B cell (primary cell): ENCODE data around the gene PTPRN2. TPM values are rescaled to one million over a fixed set of nuclear protein-coding genes. Genes with fewer than 3 reads are reported as not detected.

ENCODE experiments used
- ATAC-seq: fragments of 200-7000 bp; cut with Tn5 transposase; one replicate; pipeline ENCODE4 v1.10.0; 2021; ENCODE audit warnings: low read depth, mild to moderate bottlenecking, moderate number of reproducible peaks, moderate library complexity
- CTCF ChIA-PET: fragments of 350-600 bp; sonication (Branson Sonifier 250); formaldehyde crosslinking; loops from one replicate; lab custom pipeline; 2021; ENCODE audit warnings: antibody characterized with exemption, inconsistent platforms; lab: Charles Lee
- POLR2A ChIA-PET: fragments of 350-600 bp; sonication (Branson Sonifier 250); formaldehyde crosslinking; loops from one replicate; lab custom pipeline; 2021; ENCODE audit warnings: antibody characterized with exemption; lab: Charles Lee
- DNase-seq: peaks from one replicate; pipeline ENCODE4 v3.0.0; 2013
- H2AFZ ChIP-seq: 2 replicates; pipeline ENCODE4 v1.6.1; 2012; ENCODE audit warnings: mild to moderate bottlenecking, low read depth, low read length; ENCODE audit not compliant: insufficient read depth, poor library complexity, severe bottlenecking
- H3K27ac ChIP-seq, 2 donors: 1 replicate in 1 of 2; 2 replicates in 1 of 2; pipeline ENCODE4 v1.5.1; 2012 to 2013; ENCODE audit warnings: low read length in 2 of 2, mild to moderate bottlenecking in 2 of 2, moderate library complexity in 1 of 2
- H3K27me3 ChIP-seq, 4 experiments: fragments of 200-600 bp in 1 of 4; sonication (generic) in 1 of 4; replicated peaks in 1 of 4; 1 replicate in 2 of 4; 2 replicates in 2 of 4; pipeline versions ENCODE4 v1.6.1 to v1.7.0; 2013 to 2016; ENCODE audit warnings: low read length in 3 of 4, mild to moderate bottlenecking in 2 of 4, mixed read lengths in 1 of 4, moderate library complexity in 1 of 4; ENCODE audit not compliant: insufficient read depth in 4 of 4, control insufficient read depth in 3 of 4; ENCODE audit errors: control extremely low read depth in 1 of 4
- H3K36me3 ChIP-seq, 2 experiments: replicated peaks in 1 of 2; 1 replicate in 1 of 2; 2 replicates in 1 of 2; pipeline versions ENCODE4 v1.6.1 to v1.7.1; 2013; ENCODE audit warnings: low read length in 1 of 2; ENCODE audit not compliant: insufficient read depth in 2 of 2, control insufficient read depth in 1 of 2; ENCODE audit errors: control extremely low read depth in 1 of 2, extremely low read depth in 1 of 2
- H3K4me1 ChIP-seq, 2 donors: fragments of 200-600 bp in 1 of 2; sonication (generic) in 1 of 2; 1 replicate in 1 of 2; 2 replicates in 1 of 2; pipeline versions ENCODE4 v1.5.1 to v1.6.1; 2013 to 2017; ENCODE audit warnings: low read length in 2 of 2; ENCODE audit not compliant: control insufficient read depth in 2 of 2, insufficient read depth in 2 of 2
- H3K4me2 ChIP-seq: replicated peaks from 2 replicates; pipeline ENCODE3; 2012; ENCODE audit warnings: mild to moderate bottlenecking, low read depth, low read length; ENCODE audit not compliant: poor library complexity, severe bottlenecking
- H3K4me3 ChIP-seq, 5 experiments: fragments of 200-600 bp in 1 of 5; sonication (generic) in 1 of 5; 1 replicate in 3 of 5; 2 replicates in 2 of 5; pipeline versions ENCODE4 v1.5.1 to v1.7.0; 2011 to 2016; ENCODE audit warnings: low read length in 4 of 5, mild to moderate bottlenecking in 4 of 5, low read depth in 2 of 5, control low read depth in 1 of 5, moderate library complexity in 1 of 5; ENCODE audit not compliant: insufficient read depth in 1 of 5; ENCODE audit errors: control extremely low read depth in 1 of 5, extremely low read depth in 1 of 5
- H3K79me2 ChIP-seq: fragments of 200-600 bp; sonication (generic); one replicate; pipeline ENCODE4 v1.6.0; 2016; ENCODE audit warnings: low read length; ENCODE audit not compliant: control insufficient read depth, insufficient read depth
- H3K9ac ChIP-seq: fragments of 200-600 bp; sonication (generic); 2 replicates; pipeline ENCODE4 v1.6.1; 2017; ENCODE audit warnings: mild to moderate bottlenecking, low read length, moderate library complexity
- H3K9me3 ChIP-seq, 3 donors: one replicate each; pipeline versions ENCODE4 v1.6.1 to v1.7.1; 2013; ENCODE audit warnings: low read length in 2 of 3; ENCODE audit not compliant: control insufficient read depth in 2 of 3, insufficient read depth in 1 of 3; ENCODE audit errors: control extremely low read depth in 1 of 3
- H4K20me1 ChIP-seq: 2 replicates; pipeline ENCODE4 v1.6.0; 2012; ENCODE audit warnings: mild to moderate bottlenecking, low read length; ENCODE audit not compliant: insufficient read depth, control insufficient read depth, poor library complexity, severe bottlenecking
- H3K27ac Mint-ChIP-seq: one replicate; pipeline ENCODE4 v1.8.0; 2021; ENCODE audit warnings: mixed read lengths
- H3K27me3 Mint-ChIP-seq: one replicate; pipeline ENCODE4 v1.8.0; 2021; ENCODE audit warnings: mixed read lengths
- H3K4me1 Mint-ChIP-seq: one replicate; pipeline ENCODE4 v1.8.0; 2021; ENCODE audit warnings: mixed read lengths
- H3K4me3 Mint-ChIP-seq: one replicate; pipeline ENCODE4 v1.8.0; 2021; ENCODE audit warnings: mixed read lengths
- H3K9me3 Mint-ChIP-seq: one replicate; pipeline ENCODE4 v1.8.0; 2022; ENCODE audit warnings: mixed read lengths; ENCODE audit not compliant: insufficient read depth
- CTCF ChIP-seq: fragments of 200-600 bp; IDR thresholded peaks from one replicate; pipeline ENCODE4 v1.8.0; 2022; ENCODE audit warnings: antibody characterized with exemption, mild to moderate bottlenecking
- EZH2 ChIP-seq: IDR thresholded peaks from 2 replicates; pipeline ENCODE4 v1.6.1; 2012; ENCODE audit warnings: borderline replicate concordance, low read depth, mild to moderate bottlenecking, moderate library complexity, low read length; ENCODE audit not compliant: insufficient read depth, poor library complexity, severe bottlenecking
- WGBS: methylation state at CpG from one replicate; pipeline ENCODE4 v1.1.5; 2013; ENCODE audit warnings: missing lambda C conversion rate; ENCODE audit not compliant: insufficient coverage; 5-methylcytosine and 5-hydroxymethylcytosine counted together
- intact Hi-C: fragments of 100-400 bp; cut with micrococcal nuclease; formaldehyde crosslinking; loops from one replicate; pipeline ENCODE4 v1.10.0; 2022
- polyA plus RNA-seq: library from polyadenylated mRNA; depleted of rRNA; stranded (reverse); fragments of >200 nt; gene quantifications from 2 replicates; pipeline ENCODE4 v1.2.3, GENCODE V29; 2012
- total RNA-seq, 2 donors: library from RNA; stranded (reverse); fragments of 120-200 nt in 1 of 2; gene quantifications; 1 replicate in 1 of 2; 2 replicates in 1 of 2; pipeline versions ENCODE4 v1.2.3 to v1.2.4, GENCODE V29; 2013 to 2022

PTPRN2 gene
- total and polyA plus RNA-seq, 2 donors (not counting 1 experiment from before 2014, with no cell fraction given) = 2.0 to 5.0 TPM

GRCh38 chr7:158345731-158346130, 241.9 kb downstream of the PTPRN2 start:
- Histone ChIP-seq H2AFZ (no peak overlapping the region), H3K9me3 (peaks cover 0 to 22% (median 0%) of the 10 kb centered on the region in 3 donors), H3K4me2 (no peak overlapping the region), H3K36me3 (no peaks in the 10 kb centered on the region), H3K27ac (no peak overlapping the region), H3K4me3 (no peak overlapping the region), H4K20me1 (no peaks in the 10 kb centered on the region), H3K4me1 (no peaks in the 10 kb centered on the region), H3K9ac (no peak overlapping the region), H3K79me2 (no peaks in the 10 kb centered on the region), H3K27me3 (no peaks in the 10 kb centered on the region)
- no peak for ATAC-seq
- WGBS = no CpG with 5 or more reads among the region's 6 CpGs
- intact Hi-C loops = no loop called here
- peaks cover 4% of the 10 kb centered on the region for H3K9me3 Mint-ChIP-seq
- ChIA-PET CTCF (interaction anchor here (1.1 kb wide), 1 partner anchor 9 kb away, joined by 4 read pairs; no protein-coding TSS in a partner anchor), POLR2A (no interaction called here)
- H3K4me1 Mint-ChIP-seq = no peaks in the 10 kb centered on the region
- H3K27ac Mint-ChIP-seq = no peak overlapping the region
- no peak overlapping the region for H3K4me3 Mint-ChIP-seq
- TF ChIP-seq EZH2 = no peak
- no peak for TF ChIP-seq CTCF
- no peaks in the 10 kb centered on the region for H3K27me3 Mint-ChIP-seq
- no peak for DNase-seq

- Histone ChIP-seq H3K36me3 (no peaks in the 10 kb centered on the region), H3K9ac (no peak overlapping the region), H3K27ac (no peak overlapping the region), H3K4me3 (no peak overlapping the region), H3K4me1 (no peaks in the 10 kb centered on the region), H2AFZ (no peak overlapping the region), H3K79me2 (no peaks in the 10 kb centered on the region), H4K20me1 (no peaks in the 10 kb centered on the region), H3K4me2 (no peak overlapping the region), H3K27me3 (no peaks in the 10 kb centered on the region), H3K9me3 (peaks cover 0 to 17% (median 0%) of the 10 kb centered on the region in 3 donors)
- no peaks in the 10 kb centered on the region for H3K4me1 Mint-ChIP-seq
- 91% methylated on average over 11 of the region's 11 CpGs for WGBS
- ATAC-seq (no peak), DNase-seq (no peak)
- H3K4me3 Mint-ChIP-seq = no peak overlapping the region
- intact Hi-C loops = no loop called here
- H3K27me3 Mint-ChIP-seq = no peaks in the 10 kb centered on the region
- H3K27ac Mint-ChIP-seq = no peak overlapping the region
- TF ChIP-seq EZH2 (no peak), CTCF (no peak)
- ChIA-PET POLR2A (no interaction called here), CTCF (interaction anchor here (1.1 kb wide), 1 partner anchor 10 kb away, joined by 4 read pairs; no protein-coding TSS in a partner anchor)
- peaks cover 4% of the 10 kb centered on the region for H3K9me3 Mint-ChIP-seq
Observed at GRCh38 chr7:158344706-158345300, 242.8 kb downstream of the PTPRN2 start.
